H1 (cell line): ENCODE data around the gene PPM1D. TPM values are rescaled to one million over a fixed set of nuclear protein-coding genes. Genes with fewer than 3 reads are reported as not detected.

Experiments
- CTCF ChIA-PET: fragments of 300-600 bp; sonication (Branson Sonifier 250); formaldehyde crosslinking; loops from one replicate; lab custom pipeline; 2021; ENCODE audit not compliant: partially characterized antibody; lab: Charles Lee
- POLR2A ChIA-PET: fragments of 300-600 bp; sonication (Branson Sonifier 250); formaldehyde crosslinking; loops from one replicate; lab custom pipeline; 2021; ENCODE audit warnings: inconsistent platforms; ENCODE audit not compliant: partially characterized antibody; lab: Charles Lee
- DNase-seq, 2 experiments: peaks; one replicate each; pipeline versions ENCODE4 v3.0.0 to v3.0.0-alpha.2; 2010 to 2022; ENCODE audit warnings: low spot score in 2 of 2, low read depth in 1 of 2, mixed read lengths in 1 of 2
- FAIRE-seq: peaks from 2 replicates; lab custom pipeline; 2011; peaks lifted over from hg19 to GRCh38; lab: Jason Lieb, UNC
- H2AFZ ChIP-seq: 2 replicates; pipeline ENCODE4 v1.8.1; 2012; ENCODE audit warnings: low read length, inconsistent platforms
- H2AK5ac ChIP-seq: 2 replicates; pipeline ENCODE4 v1.6.1; 2013; ENCODE audit warnings: low read depth, low read length
- H2BK120ac ChIP-seq: replicated peaks from 2 replicates; pipeline ENCODE3; 2013; ENCODE audit warnings: low read depth, low read length, inconsistent platforms
- H2BK12ac ChIP-seq: 2 replicates; pipeline ENCODE4 v1.6.1; 2013; ENCODE audit warnings: low read depth, low read length
- H2BK15ac ChIP-seq: 2 replicates; pipeline ENCODE4 v1.6.1; 2013; ENCODE audit warnings: low read length
- H2BK20ac ChIP-seq: 2 replicates; pipeline ENCODE4 v1.6.1; 2013; ENCODE audit warnings: low read length
- H2BK5ac ChIP-seq: 2 replicates; pipeline ENCODE4 v1.6.1; 2013; ENCODE audit warnings: low read depth, low read length
- H3K14ac ChIP-seq: 2 replicates; pipeline ENCODE4 v1.6.1; 2013; ENCODE audit warnings: inconsistent platforms; ENCODE audit not compliant: insufficient read length
- H3K18ac ChIP-seq: 2 replicates; pipeline ENCODE4 v1.6.1; 2013; ENCODE audit warnings: low read length; ENCODE audit errors: extremely low read depth
- H3K23ac ChIP-seq: 2 replicates; pipeline ENCODE4 v1.6.1; 2013; ENCODE audit warnings: inconsistent platforms; ENCODE audit not compliant: insufficient read length
- H3K23me2 ChIP-seq: 2 replicates; pipeline ENCODE4 v1.6.1; 2013; ENCODE audit warnings: low read depth, low read length
- H3K27ac ChIP-seq: 2 replicates; pipeline ENCODE4 v1.6.1; 2011; ENCODE audit warnings: low read depth, low read length, inconsistent platforms
- H3K27me3 ChIP-seq, 4 experiments: replicated peaks in 1 of 4; 1 replicate in 1 of 4; 2 replicates in 3 of 4; pipeline versions ENCODE4 v1.6.1 to v1.8.1; 2011 to 2013; ENCODE audit warnings: low read length in 3 of 4, mild to moderate bottlenecking in 3 of 4, inconsistent platforms in 2 of 4, mixed read lengths in 2 of 4, moderate library complexity in 1 of 4; ENCODE audit not compliant: control insufficient read depth in 3 of 4, insufficient read depth in 3 of 4; ENCODE audit errors: extremely low read depth in 1 of 4
- H3K36me3 ChIP-seq, 4 experiments: 2 replicates each; pipeline versions ENCODE4 v1.6.1 to v1.8.1; 2011 to 2013; ENCODE audit warnings: mild to moderate bottlenecking in 4 of 4, low read length in 3 of 4, moderate library complexity in 2 of 4, control low read depth in 1 of 4, inconsistent platforms in 1 of 4; ENCODE audit not compliant: insufficient read depth in 4 of 4, control insufficient read depth in 2 of 4
- H3K4ac ChIP-seq: replicated peaks from 2 replicates; pipeline ENCODE3; 2013; ENCODE audit warnings: low read length, low read depth, mixed read lengths, inconsistent platforms; ENCODE audit not compliant: insufficient read length
- H3K4me1 ChIP-seq, 4 experiments: replicated peaks in 1 of 4; 1 replicate in 1 of 4; 2 replicates in 3 of 4; pipeline versions ENCODE4 v1.6.1 to v1.8.1; 2011 to 2013; ENCODE audit warnings: low read length in 3 of 4, inconsistent platforms in 2 of 4, mixed read lengths in 1 of 4; ENCODE audit not compliant: insufficient read depth in 4 of 4, control insufficient read depth in 3 of 4
- H3K4me2 ChIP-seq, 2 experiments: 2 replicates each; pipeline versions ENCODE4 v1.6.1 to v1.8.1; 2011 to 2013; ENCODE audit warnings: low read depth in 2 of 2, low read length in 2 of 2, control low read depth in 1 of 2, inconsistent platforms in 1 of 2, mild to moderate bottlenecking in 1 of 2; ENCODE audit not compliant: insufficient read depth in 1 of 2
- H3K4me3 ChIP-seq, 4 experiments: fragments of 200-600, 300-600 bp in 1 of 4; sonication (generic), shearing (Covaris generic), sonication (Bioruptor Twin) in 1 of 4; 2 replicates each; pipeline versions ENCODE4 v1.5.1 to v1.8.1; 2011 to 2016; ENCODE audit warnings: low read length in 4 of 4, low read depth in 3 of 4, control low read depth in 2 of 4, inconsistent platforms in 2 of 4, mild to moderate bottlenecking in 2 of 4, mixed read lengths in 1 of 4, moderate library complexity in 1 of 4; ENCODE audit not compliant: insufficient read depth in 2 of 4; ENCODE audit errors: extremely low read depth in 1 of 4
- H3K56ac ChIP-seq: replicated peaks from 2 replicates; pipeline ENCODE3; 2013; ENCODE audit warnings: low read depth, mild to moderate bottlenecking, mixed read lengths, low read length, inconsistent platforms; ENCODE audit not compliant: insufficient read length
- H3K79me1 ChIP-seq: 2 replicates; pipeline ENCODE4 v1.6.1; 2013; ENCODE audit warnings: low read depth, low read length, control low read depth
- H3K79me2 ChIP-seq, 2 experiments: 2 replicates each; pipeline versions ENCODE4 v1.6.1 to v1.8.1; 2012 to 2013; ENCODE audit warnings: low read length in 2 of 2, mild to moderate bottlenecking in 2 of 2, inconsistent platforms in 1 of 2; ENCODE audit not compliant: insufficient read depth in 2 of 2, control insufficient read depth in 1 of 2
- H3K9ac ChIP-seq, 4 experiments: replicated peaks in 1 of 4; 1 replicate in 1 of 4; 2 replicates in 3 of 4; pipeline versions ENCODE4 v1.6.1 to v1.8.1; 2011 to 2013; ENCODE audit warnings: low read depth in 3 of 4, low read length in 3 of 4, control low read depth in 2 of 4, mild to moderate bottlenecking in 2 of 4, moderate library complexity in 2 of 4, inconsistent platforms in 1 of 4; ENCODE audit errors: extremely low read depth in 1 of 4
- H3K9me3 ChIP-seq, 2 experiments: 2 replicates each; pipeline versions ENCODE4 v1.6.1 to v1.8.1; 2012 to 2013; ENCODE audit warnings: mild to moderate bottlenecking in 2 of 2, moderate library complexity in 2 of 2, control low read depth in 1 of 2, inconsistent platforms in 1 of 2, low read depth in 1 of 2, low read length in 1 of 2, mixed read lengths in 1 of 2; ENCODE audit not compliant: insufficient read depth in 2 of 2
- H4K20me1 ChIP-seq, 2 experiments: replicated peaks in 1 of 2; 2 replicates each; pipeline versions ENCODE3 to v1.8.1; 2011 to 2013; ENCODE audit warnings: inconsistent platforms in 2 of 2, low read length in 2 of 2, mild to moderate bottlenecking in 1 of 2; ENCODE audit not compliant: insufficient read depth in 2 of 2, control insufficient read depth in 1 of 2
- H4K5ac ChIP-seq: 2 replicates; pipeline ENCODE4 v1.6.1; 2013; ENCODE audit warnings: low read length, low read depth, mixed read lengths, inconsistent platforms; ENCODE audit not compliant: insufficient read length
- H4K8ac ChIP-seq: 2 replicates; pipeline ENCODE4 v1.8.0; 2013; ENCODE audit warnings: mild to moderate bottlenecking, moderate library complexity, low read length, inconsistent platforms; ENCODE audit not compliant: insufficient read depth; ENCODE audit errors: extremely low read depth
- H4K91ac ChIP-seq: replicated peaks from 2 replicates; pipeline ENCODE3; 2013; ENCODE audit warnings: low read length, mixed read lengths, inconsistent platforms; ENCODE audit not compliant: insufficient read length
- ATF2 ChIP-seq: IDR thresholded peaks from 2 replicates; pipeline ENCODE4 v1.6.1; 2012; ENCODE audit warnings: low read length, inconsistent platforms
- BACH1 ChIP-seq: IDR thresholded peaks from 2 replicates; pipeline ENCODE4 v1.6.1; 2012; ENCODE audit warnings: low read length, improper control_type of control experiment
- CHD1 ChIP-seq: IDR thresholded peaks from 2 replicates; pipeline ENCODE4 v1.6.1; 2012; ENCODE audit warnings: low read depth, low read length, improper control_type of control experiment
- CREB1 ChIP-seq: IDR thresholded peaks from 2 replicates; pipeline ENCODE4 v1.6.1; 2012; ENCODE audit warnings: inconsistent platforms
- EGR1 ChIP-seq: IDR thresholded peaks from 2 replicates; pipeline ENCODE4 v1.6.1; 2011; ENCODE audit warnings: low read depth, low read length, borderline replicate concordance
- EZH2 ChIP-seq: fragments of 200-600 bp; sonication (generic); IDR thresholded peaks from 2 replicates; pipeline ENCODE4 v1.7.1; 2012; ENCODE audit warnings: low read depth, mild to moderate bottlenecking, moderate library complexity, low read length, inconsistent platforms; ENCODE audit not compliant: severe bottlenecking
- JUND ChIP-seq: IDR thresholded peaks from 2 replicates; pipeline ENCODE4 v1.6.1; 2011; ENCODE audit warnings: mild to moderate bottlenecking, improper control_type of control experiment, low read length
- RXRA ChIP-seq: IDR thresholded peaks from 2 replicates; pipeline ENCODE4 v1.6.1; 2011; ENCODE audit warnings: low read depth, mild to moderate bottlenecking, low read length, moderate library complexity; ENCODE audit not compliant: insufficient read depth
- SIN3A ChIP-seq, 2 experiments: IDR thresholded peaks in 1 of 2; conservative IDR thresholded peaks in 1 of 2; 2 replicates each; pipeline ENCODE4 v1.6.1; 2011 to 2012; ENCODE audit warnings: low read length in 2 of 2, improper control_type of control experiment in 1 of 2, low read depth in 1 of 2, mild to moderate bottlenecking in 1 of 2
- TAF1 ChIP-seq: IDR thresholded peaks from 2 replicates; pipeline ENCODE4 v1.6.1; 2011; ENCODE audit warnings: mild to moderate bottlenecking, low read depth, low read length
- WGBS, 2 experiments: shearing (Covaris generic) in 1 of 2; methylation state at CpG; one replicate each; pipeline versions ENCODE4 v1.1.6 to v1.1.7; 2013 to 2015; ENCODE audit warnings: low lambda C conversion rate in 2 of 2, mixed read lengths in 2 of 2, inconsistent platforms in 1 of 2, low coverage in 1 of 2, missing lambda C conversion rate in 1 of 2; ENCODE audit not compliant: insufficient replicate concordance in 2 of 2, insufficient coverage in 1 of 2, insufficient read length in 1 of 2; ENCODE audit errors: extremely low coverage in 1 of 2, missing lambda C conversion rate in 1 of 2; 5-methylcytosine and 5-hydroxymethylcytosine counted together
- polyA plus RNA-seq, 7 experiments: library from polyadenylated mRNA; depleted of rRNA in 3 of 7; stranded (reverse) in 5 of 7; unstranded in 2 of 7; fragments of >200 nt in 5 of 7; fragments of 200-250 nt in 2 of 7; gene quantifications; 1 replicate in 5 of 7; 2 replicates in 1 of 7; 4 replicates in 1 of 7; pipeline versions ENCODE4 v1.2.1 to v1.2.3, GENCODE V29; 2011 to 2013; ENCODE audit warnings: missing spikeins in 2 of 7, mixed read lengths in 2 of 7
- total RNA-seq: library from RNA; stranded (reverse); fragmentation: NEBNext Ultra II Directional; extraction: Animal tissue kit (Norgen Biotek cat#: 25700); gene quantifications from 2 replicates; pipeline ENCODE4 v1.2.1, GENCODE V29; 2021

Gene PPM1D
- total and polyA plus RNA-seq, 2 of the 8 experiments (the other 6 are each of a cell fraction or from before 2014, with no cell fraction given), result 5.0 to 16.7 TPM

GRCh38 chr17:60637683-60638082 is 37.7 kb downstream of the PPM1D start:
- Histone ChIP-seq H2BK120ac (no peak overlapping the region), H2BK12ac (no peak overlapping the region), H4K91ac (no peak overlapping the region), H3K14ac (no peak overlapping the region), H3K4ac (no peak overlapping the region), H3K27me3 (no peaks in the 10 kb centered on the region), H2BK15ac (no peak overlapping the region), H4K20me1 (peaks cover 0 to 5% of the 10 kb centered on the region in 2 experiments), H3K27ac (no peak overlapping the region), H2BK20ac (no peak overlapping the region), H3K9ac (no peak overlapping the region), H3K23ac (no peak overlapping the region), H3K18ac (no peak overlapping the region), H4K8ac (no peak overlapping the region), H2BK5ac (no peak overlapping the region), H3K4me1 (no peaks in the 10 kb centered on the region), H4K5ac (no peak overlapping the region), H3K56ac (no peak overlapping the region), H3K9me3 (no peaks in the 10 kb centered on the region), H3K23me2 (no peaks in the 10 kb centered on the region), H3K79me1 (no peaks in the 10 kb centered on the region), H2AFZ (no peak overlapping the region), H2AK5ac (no peak overlapping the region), H3K36me3 (peaks cover 0 to 8% (median 6%) of the 10 kb centered on the region in 4 experiments; a peak in 7 of 8 replicates), H3K4me2 (no peak overlapping the region), H3K79me2 (no peaks in the 10 kb centered on the region), H3K4me3 (no peak overlapping the region)
- FAIRE-seq, result no peak
- CTCF ChIA-PET, result interaction anchor here (0.6 to 2.9 kb wide), 20 partner anchors 9 to 495 kb away, joined by 3 to 8 read pairs (median 4); no protein-coding TSS in a partner anchor
- TF ChIP-seq CHD1 (no peak), EZH2 (no peak), EGR1 (no peak), ATF2 (no peak), BACH1 (no peak), SIN3A (conservative IDR thresholded peaks at IDR 0.05 in 1 of 2, IDR thresholded peaks at IDR 0.05 in 1 of 2; ENCODE audit: low read depth in 1 of 2, low read length in 2 of 2) (no peak), RXRA (no peak), JUND (no peak), TAF1 (no peak), CREB1 (no peak)
- WGBS, 2 experiments, result 85% methylated on average over 2 of the region's 2 CpGs; no CpG with 5 or more reads in 1 of the 2 experiments
- POLR2A ChIA-PET, result interaction anchor here (1.1 kb wide), 1 partner anchor 38 kb away, joined by 3 read pairs; the partner anchor contains the start of gene PPM1D
- DNase-seq, result no peak
